ENCODE results near the gene CUL4A. TPM values are rescaled to one million over a fixed set of nuclear protein-coding genes. Genes with fewer than 3 reads are reported as not detected.

Gene CUL4A
- total and polyA plus RNA-seq, 2 experiments from 2014 or later = 52.2 to 85.3 TPM

DNA sequence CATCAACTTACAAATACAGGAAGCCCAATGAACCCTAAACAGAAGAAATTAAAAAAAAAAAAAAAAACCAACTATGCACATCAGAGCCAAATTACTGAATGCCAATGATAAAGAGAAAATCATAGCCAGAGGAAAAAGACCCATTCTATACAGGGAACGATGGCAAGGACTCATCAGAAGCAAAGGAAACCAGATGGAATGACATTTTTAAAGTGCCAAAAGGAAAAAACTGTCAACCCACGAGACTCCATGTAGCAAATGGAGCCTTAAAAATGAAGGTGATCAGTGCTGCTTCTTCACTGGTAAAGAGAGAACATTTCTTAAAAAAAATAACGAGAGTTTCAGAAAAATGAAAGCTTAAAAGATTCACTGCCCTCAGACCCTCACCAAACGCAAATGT, 19.2 kb upstream of the CUL4A start:
- no peaks in the 10 kb centered on the region for H3K27me3 ChIP-seq
- no peak overlapping the region for H3K4me3 ChIP-seq
- H3K9me2 ChIP-seq (replicated peaks; ENCODE audit: insufficient read depth) = no peaks in the 10 kb centered on the region
- TF ChIP-seq EZH2 (IDR thresholded peaks at IDR 0.05; ENCODE audit: borderline replicate concordance) = no peak
- H4K20me1 ChIP-seq (ENCODE audit: insufficient read depth, poor library complexity, severe bottlenecking) = no peaks in the 10 kb centered on the region
- H3K79me2 ChIP-seq = peaks cover 5% of the 10 kb centered on the region
- H2AFZ ChIP-seq = no peak overlapping the region
- no peak overlapping the region for H3K4me2 ChIP-seq
- H3K9me3 ChIP-seq (ENCODE audit: low read depth) = no peaks in the 10 kb centered on the region
- no peak overlapping the region for H3K27ac ChIP-seq
- DNase-seq (ENCODE audit: low spot score) = no peak
- no peaks in the 10 kb centered on the region for H3K4me1 ChIP-seq (ENCODE audit: insufficient read depth)
- no peaks in the 10 kb centered on the region for H3K36me3 ChIP-seq (replicated peaks; ENCODE audit: insufficient read depth, low read depth)
- WGBS (ENCODE audit: low lambda C conversion rate, missing lambda C conversion rate) = 94% methylated on average over 4 of the region's 4 CpGs

DNA sequence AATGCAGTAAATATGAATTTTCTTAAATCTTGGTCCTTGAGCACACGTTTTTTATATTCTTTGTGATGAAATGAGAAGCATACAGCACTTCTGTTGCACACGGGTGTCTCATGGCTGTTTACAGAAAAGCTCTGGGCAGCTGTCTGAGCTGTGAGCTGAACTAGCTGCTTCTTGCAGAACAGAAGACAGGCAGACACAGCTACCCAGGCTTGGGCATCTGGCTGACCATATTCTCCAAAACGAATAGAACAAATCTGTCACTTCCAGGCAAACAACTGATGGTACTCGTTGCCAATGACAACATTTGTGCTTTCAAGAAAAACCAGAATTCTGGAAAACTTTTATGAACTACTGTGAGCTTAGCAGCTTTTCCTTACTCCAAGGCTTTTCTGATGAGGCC, 17.1 kb upstream of the CUL4A start:
- H3K36me3 ChIP-seq (replicated peaks; ENCODE audit: insufficient read depth, low read depth) = no peaks in the 10 kb centered on the region

DNA sequence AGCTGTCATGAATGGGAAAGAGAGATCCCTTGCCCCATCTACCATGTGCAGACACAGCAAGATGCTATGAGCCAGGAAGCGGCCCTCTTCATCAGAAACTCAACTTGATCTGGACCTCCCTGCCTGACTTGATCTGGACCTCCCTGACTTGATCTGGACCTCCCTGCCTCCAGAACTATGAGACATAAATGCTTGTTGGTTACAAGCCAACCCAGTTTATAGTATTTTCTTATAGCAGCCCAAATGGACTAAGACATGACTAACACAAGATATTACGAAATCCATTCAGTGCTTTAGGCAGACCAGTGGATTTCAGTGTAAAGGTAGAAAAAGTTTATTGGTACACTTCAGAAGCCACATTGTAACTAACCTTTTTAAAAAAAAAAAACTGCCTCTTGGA, 16.5 kb upstream of the CUL4A start:
- H3K4me2 ChIP-seq = no peak overlapping the region

More for the DNA sequence above, 17.1 kb upstream of the CUL4A start:
- Histone ChIP-seq H3K4me2 (no peak overlapping the region), H4K20me1 (ENCODE audit: insufficient read depth, poor library complexity, severe bottlenecking) (no peaks in the 10 kb centered on the region), H3K27me3 (no peaks in the 10 kb centered on the region), H3K4me3 (no peak overlapping the region), H3K4me1 (ENCODE audit: insufficient read depth) (no peaks in the 10 kb centered on the region), H3K27ac (no peak overlapping the region), H2AFZ (no peak overlapping the region), H3K9me3 (ENCODE audit: low read depth) (no peaks in the 10 kb centered on the region), H3K79me2 (no peaks in the 10 kb centered on the region), H3K9me2 (replicated peaks; ENCODE audit: insufficient read depth) (no peaks in the 10 kb centered on the region)
- TF ChIP-seq, protein P1, sequence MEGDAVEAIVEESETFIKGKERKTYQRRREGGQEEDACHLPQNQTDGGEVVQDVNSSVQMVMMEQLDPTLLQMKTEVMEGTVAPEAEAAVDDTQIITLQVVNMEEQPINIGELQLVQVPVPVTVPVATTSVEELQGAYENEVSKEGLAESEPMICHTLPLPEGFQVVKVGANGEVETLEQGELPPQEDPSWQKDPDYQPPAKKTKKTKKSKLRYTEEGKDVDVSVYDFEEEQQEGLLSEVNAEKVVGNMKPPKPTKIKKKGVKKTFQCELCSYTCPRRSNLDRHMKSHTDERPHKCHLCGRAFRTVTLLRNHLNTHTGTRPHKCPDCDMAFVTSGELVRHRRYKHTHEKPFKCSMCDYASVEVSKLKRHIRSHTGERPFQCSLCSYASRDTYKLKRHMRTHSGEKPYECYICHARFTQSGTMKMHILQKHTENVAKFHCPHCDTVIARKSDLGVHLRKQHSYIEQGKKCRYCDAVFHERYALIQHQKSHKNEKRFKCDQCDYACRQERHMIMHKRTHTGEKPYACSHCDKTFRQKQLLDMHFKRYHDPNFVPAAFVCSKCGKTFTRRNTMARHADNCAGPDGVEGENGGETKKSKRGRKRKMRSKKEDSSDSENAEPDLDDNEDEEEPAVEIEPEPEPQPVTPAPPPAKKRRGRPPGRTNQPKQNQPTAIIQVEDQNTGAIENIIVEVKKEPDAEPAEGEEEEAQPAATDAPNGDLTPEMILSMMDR (IDR thresholded peaks at IDR 0.05; ENCODE audit: poor library complexity) = no peak
- TF ChIP-seq EZH2phosphoT487 (IDR thresholded peaks at IDR 0.05; ENCODE audit: low read depth, severe bottlenecking, unreplicated experiment) (no peak), EZH2 (IDR thresholded peaks at IDR 0.05; ENCODE audit: borderline replicate concordance) (no peak)
- 86% methylated on average over 4 of the region's 4 CpGs for WGBS (ENCODE audit: low lambda C conversion rate, missing lambda C conversion rate)
- DNase-seq (ENCODE audit: low spot score) = no peak

DNA sequence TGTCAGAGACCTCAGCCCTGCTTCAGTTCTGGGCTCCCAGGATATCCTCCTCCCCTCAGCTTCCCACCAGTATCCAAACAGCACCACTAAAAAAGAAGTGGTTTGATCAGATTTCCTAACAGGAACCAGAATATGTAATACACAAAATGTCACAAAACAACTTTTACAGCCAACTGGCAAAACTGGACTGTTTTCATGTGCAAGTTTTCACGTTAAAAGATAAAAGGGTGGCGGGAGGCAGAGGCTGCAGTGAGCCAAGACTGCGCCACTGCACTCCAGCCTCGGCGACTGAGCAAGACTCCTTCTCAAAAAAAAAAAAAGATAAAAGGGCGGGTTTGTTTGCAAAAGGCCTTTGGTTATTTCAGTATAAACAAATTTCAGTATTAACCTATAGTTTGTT, 14.1 kb upstream of the CUL4A start:
- Histone ChIP-seq H3K79me2 (peaks cover 21% of the 10 kb centered on the region), H3K36me3 (replicated peaks; ENCODE audit: insufficient read depth, low read depth) (no peaks in the 10 kb centered on the region), H3K9me2 (replicated peaks; ENCODE audit: insufficient read depth) (no peaks in the 10 kb centered on the region), H3K4me1 (ENCODE audit: insufficient read depth) (no peaks in the 10 kb centered on the region), H3K27ac (no peak overlapping the region), H3K27me3 (no peaks in the 10 kb centered on the region), H3K4me3 (no peak overlapping the region), H3K4me2 (no peak overlapping the region), H2AFZ (no peak overlapping the region), H3K9me3 (ENCODE audit: low read depth) (no peaks in the 10 kb centered on the region), H4K20me1 (ENCODE audit: insufficient read depth, poor library complexity, severe bottlenecking) (peaks cover 3% of the 10 kb centered on the region)
- 89% methylated on average over 6 of the region's 6 CpGs for WGBS (ENCODE audit: low lambda C conversion rate, missing lambda C conversion rate)
- TF ChIP-seq EZH2 (IDR thresholded peaks at IDR 0.05; ENCODE audit: borderline replicate concordance) (no peak), EZH2phosphoT487 (IDR thresholded peaks at IDR 0.05; ENCODE audit: low read depth, severe bottlenecking, unreplicated experiment) (no peak)
- TF ChIP-seq, protein P1 (IDR thresholded peaks at IDR 0.05; ENCODE audit: poor library complexity) = no peak
- DNase-seq (ENCODE audit: low spot score) = no peak

More for the DNA sequence above, 16.5 kb upstream of the CUL4A start:
- no peaks in the 10 kb centered on the region for H3K9me2 ChIP-seq (replicated peaks; ENCODE audit: insufficient read depth)
- no peaks in the 10 kb centered on the region for H3K4me1 ChIP-seq (ENCODE audit: insufficient read depth)
- no peaks in the 10 kb centered on the region for H3K36me3 ChIP-seq (replicated peaks; ENCODE audit: insufficient read depth, low read depth)
- H3K79me2 ChIP-seq = no peaks in the 10 kb centered on the region
- H3K9me3 ChIP-seq (ENCODE audit: low read depth) = no peaks in the 10 kb centered on the region
- H4K20me1 ChIP-seq (ENCODE audit: insufficient read depth, poor library complexity, severe bottlenecking) = no peaks in the 10 kb centered on the region
- DNase-seq (ENCODE audit: low spot score) = no peak
- H3K27me3 ChIP-seq = no peaks in the 10 kb centered on the region
- TF ChIP-seq EZH2 (IDR thresholded peaks at IDR 0.05; ENCODE audit: borderline replicate concordance) (no peak), EZH2phosphoT487 (IDR thresholded peaks at IDR 0.05; ENCODE audit: low read depth, severe bottlenecking, unreplicated experiment) (no peak)
- TF ChIP-seq, protein P1 (IDR thresholded peaks at IDR 0.05; ENCODE audit: poor library complexity) = no peak
- H3K4me3 ChIP-seq = no peak overlapping the region
- WGBS (ENCODE audit: low lambda C conversion rate, missing lambda C conversion rate) = 98% methylated on average over 2 of the region's 2 CpGs
- H2AFZ ChIP-seq = no peak overlapping the region
- no peak overlapping the region for H3K27ac ChIP-seq
